Stimulated activated CD8-positive, alpha-beta memory T cell treated with anti-CD3 and anti-CD28 coated beads, Interleukin-7, amount 100 ng/mL, for 4 hours (primary cell): ENCODE results near the gene PARG.
"Not testable (repeated sequence)": the region's sequence is repeated elsewhere in the genome, so short reads cannot be mapped to it uniquely, and the experiment has no call there.

Source experiments
- DNase-seq, 2 donors: peaks; one replicate each; pipeline ENCODE4 v3.0.0-alpha.2; 2020; ENCODE audit warnings: low read depth in 2 of 2

The PARG gene

DNA sequence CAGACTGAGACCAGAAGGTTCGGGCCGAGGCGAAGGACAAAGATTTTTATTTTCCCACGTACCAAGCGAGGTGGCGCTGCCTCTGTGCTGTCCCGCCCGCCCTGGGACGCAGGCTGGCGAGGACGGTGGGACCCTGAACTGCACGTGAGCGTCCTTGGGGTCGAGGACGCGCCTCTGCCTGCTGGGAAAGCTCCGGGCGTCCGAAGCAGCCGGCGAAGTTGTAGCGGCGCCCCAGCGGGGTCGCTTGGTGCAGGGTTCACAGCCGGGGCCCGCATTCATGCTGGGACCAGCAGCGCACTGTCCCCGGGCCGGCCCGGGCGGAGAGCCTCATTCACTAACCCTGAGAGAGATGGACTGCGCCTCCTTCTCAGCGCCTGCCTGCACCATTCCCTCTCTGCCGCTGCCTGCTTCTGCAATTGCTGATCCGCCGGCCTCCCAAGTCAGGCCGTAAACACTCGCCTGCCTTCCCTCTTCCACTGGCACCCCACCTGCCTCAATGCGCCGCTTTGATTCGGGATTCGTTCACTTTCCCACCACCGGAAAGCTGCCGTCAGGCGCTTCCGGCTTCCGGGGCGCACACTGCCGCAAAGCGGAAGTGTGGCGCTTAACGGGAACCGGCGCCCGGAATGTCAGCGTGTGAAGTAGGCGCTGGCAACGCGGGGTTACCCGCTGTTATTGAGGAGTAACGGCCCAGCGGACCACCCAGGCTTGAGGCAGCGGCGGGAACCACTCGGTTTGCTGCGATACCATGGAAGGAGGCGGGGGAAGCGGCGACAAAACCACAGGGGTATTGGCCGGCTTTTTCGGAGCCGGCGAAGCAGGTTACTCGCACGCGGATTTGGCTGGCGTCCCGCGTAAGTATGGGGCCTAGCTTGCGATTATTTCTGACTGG is at the start of gene PARG, which contains the start of gene TIMM23B:
Gene PARG, minus strand, starts transcription at position 581 of the 892 bp plus-strand sequence. Its CDS starts 302 bp downstream, at position 279.
Gene TIMM23B, plus strand, starts transcription at position 607 of the 892 bp plus-strand sequence. Its CDS starts 142 bp downstream, at position 749.
- peak; percentile 61 to 73 for DNase-seq

DNA sequence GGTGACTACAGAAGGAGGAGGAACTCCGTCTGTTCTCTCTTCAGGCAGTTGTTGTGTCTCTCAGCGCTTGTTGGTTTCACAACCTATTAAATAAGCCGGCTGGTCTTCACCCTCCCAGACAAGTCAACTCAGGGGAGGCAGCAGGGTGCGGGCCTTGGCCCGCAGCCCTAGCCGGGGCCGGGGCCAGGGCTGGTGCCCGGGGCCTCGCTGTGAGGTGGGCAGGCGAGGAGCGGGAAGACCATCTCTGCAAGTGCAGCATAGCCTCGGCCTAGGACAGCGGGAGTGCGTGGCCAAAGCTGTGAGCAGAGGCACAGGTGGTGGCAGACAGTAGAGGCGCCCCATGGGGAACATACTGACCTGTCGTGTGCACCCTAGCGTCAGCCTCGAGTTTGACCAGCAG is 46.5 kb upstream of the PARG start, which contains the start of gene AGAP6:
Gene AGAP6, plus strand, starts transcription at position 31 of the 400 bp plus-strand sequence. Its CDS starts 310 bp downstream, at position 341.
- not testable (repeated sequence) for DNase-seq

- not testable (repeated sequence) for DNase-seq
Observed at GRCh38 chr10:49987207-49987606, 45.4 kb upstream of the PARG start.

DNA sequence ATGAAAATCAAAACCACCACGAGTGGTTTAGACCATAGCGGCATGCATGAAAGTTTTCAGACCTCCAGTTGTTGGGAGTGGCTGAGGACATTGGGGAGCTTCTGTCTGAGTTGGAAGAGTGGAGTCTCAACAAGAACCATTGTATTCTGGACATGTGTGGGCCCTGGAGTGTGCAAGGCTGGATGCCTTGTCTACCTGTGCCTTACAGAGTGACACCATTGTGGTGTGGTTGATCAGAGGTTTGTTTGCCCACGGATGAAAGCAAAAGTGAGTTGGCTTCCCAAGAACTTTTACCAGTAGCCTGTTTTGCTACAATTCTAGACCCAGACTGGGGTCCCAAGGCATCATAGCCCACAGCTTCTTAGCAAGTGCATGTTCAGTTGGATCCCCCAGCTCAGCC is 35.9 kb upstream of the PARG start:
- DNase-seq, result not testable (repeated sequence)

DNA sequence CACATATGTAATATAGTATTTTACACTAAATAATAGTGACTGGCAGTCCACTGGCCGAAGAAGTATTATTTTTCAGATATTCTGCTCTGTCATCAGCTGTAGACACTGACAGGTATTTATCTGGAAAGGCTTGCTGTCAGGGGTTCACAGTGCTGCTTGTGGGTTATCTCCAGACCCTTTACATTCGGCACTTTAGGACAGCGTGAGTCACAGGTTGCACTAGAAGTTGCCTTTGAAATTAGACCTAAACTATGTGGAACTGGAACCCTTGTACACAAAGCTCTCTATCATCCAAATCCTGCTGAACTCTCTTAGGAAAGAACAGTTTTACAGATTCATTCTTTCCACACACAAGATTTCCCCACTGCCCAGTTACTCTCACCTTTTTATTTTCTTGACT is 30.3 kb upstream of the PARG start:
- not testable (repeated sequence) for DNase-seq

GRCh38 chr10:49971466-49971865 is 29.6 kb upstream of the PARG start:
- DNase-seq, result not testable (repeated sequence)

- DNase-seq, result not testable (repeated sequence)
Observed at GRCh38 chr10:49970331-49970857, 28.6 kb upstream of the PARG start.

GRCh38 chr10:49953122-49953521 is 11.3 kb upstream of the PARG start:
- not testable (repeated sequence) for DNase-seq

DNA sequence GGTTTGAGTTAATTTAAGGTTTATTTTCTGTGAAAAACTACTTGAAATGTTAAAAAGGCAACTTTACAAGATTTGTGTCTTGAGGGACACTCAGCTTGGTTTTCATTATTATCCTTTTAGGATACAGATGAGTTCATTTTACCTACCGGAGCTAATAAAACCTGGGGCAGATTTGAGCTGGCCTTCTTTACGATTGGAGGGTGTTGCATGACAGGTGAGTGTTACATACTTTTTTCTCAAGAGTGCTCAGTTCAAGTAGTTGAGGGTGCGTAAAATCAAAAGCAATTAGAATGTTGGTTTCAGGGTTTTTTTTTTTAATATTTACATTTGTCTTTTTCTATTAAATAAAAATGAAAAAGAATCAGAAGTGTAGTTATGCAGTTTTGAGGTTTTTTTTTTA is 10.2 kb upstream of the PARG start:
- not testable (repeated sequence) for DNase-seq

- DNase-seq, result not testable (repeated sequence)
Observed at GRCh38 chr10:49948737-49949136, 6.9 kb upstream of the PARG start.

- DNase-seq, result not testable (repeated sequence)
Observed at GRCh38 chr10:49948142-49948541, 6.3 kb upstream of the PARG start.

DNA sequence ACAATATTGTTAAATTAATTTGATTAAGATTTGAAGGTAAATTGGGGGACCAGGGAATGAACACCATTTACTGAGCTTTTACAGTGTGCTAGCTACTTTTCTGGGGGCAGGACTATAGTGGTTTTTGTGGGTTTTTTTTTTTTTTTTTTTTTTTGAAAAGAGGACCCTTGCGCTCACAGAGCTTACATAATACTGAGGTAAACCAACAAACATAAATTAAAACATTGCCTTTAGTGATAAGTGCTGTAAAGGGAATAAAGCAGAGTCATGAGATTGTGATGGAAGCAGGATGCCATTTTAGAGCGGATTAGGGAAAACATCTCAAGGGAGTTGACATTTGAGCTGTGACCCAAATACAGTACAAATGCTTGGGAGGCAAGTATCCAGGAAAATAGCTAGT is 1.8 kb upstream of the PARG start:
- DNase-seq, result not testable (repeated sequence)

- not testable (repeated sequence) for DNase-seq
Observed at GRCh38 chr10:49942339-49942705, 495 bp upstream of the PARG start.

GRCh38 chr10:49931959-49932728 is 9.7 kb downstream of the PARG start:
- DNase-seq, result not testable (repeated sequence)

DNA sequence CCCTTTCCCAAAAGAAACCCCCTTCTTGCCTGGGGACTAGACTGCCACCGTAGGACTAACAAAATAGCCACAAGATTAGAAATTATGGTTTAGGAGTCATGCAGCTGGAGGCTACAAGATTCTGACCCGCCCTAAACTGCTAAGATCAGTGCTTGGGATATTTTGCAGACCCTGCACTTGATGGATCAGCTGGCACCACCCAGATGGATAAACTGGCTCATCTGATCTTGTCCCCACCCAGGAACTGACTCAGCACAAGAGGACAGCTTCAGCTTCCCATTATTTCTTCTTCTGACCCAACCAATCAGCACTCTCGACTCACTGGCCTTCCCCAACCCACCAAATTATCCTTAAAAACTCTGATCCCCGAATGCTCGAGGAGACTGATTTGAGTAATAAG is 10.6 kb downstream of the PARG start:
- DNase-seq, result not testable (repeated sequence)

GRCh38 chr10:49923572-49923971 is 18.3 kb downstream of the PARG start:
- DNase-seq, result not testable (repeated sequence)

DNA sequence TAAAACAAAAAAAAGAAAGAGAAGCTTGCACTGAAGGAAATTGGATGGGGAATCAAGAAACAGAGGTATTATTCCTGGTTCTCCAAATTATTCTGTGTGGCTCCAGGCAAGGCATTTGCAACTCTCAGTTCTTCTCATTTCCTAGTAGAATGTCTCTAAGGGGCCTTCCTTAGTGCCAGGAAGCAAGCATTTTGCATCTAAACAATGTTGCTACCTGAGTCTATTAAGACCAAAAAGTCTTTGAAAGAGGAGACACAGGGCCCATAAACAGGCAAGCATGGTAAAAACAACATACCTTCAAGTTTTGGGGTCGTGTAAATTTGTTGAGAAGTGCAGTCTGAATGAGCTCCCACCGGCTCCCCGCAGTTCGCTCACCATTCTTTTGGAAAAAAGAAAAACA is 19.8 kb downstream of the PARG start:
- DNase-seq, result not testable (repeated sequence)

DNA sequence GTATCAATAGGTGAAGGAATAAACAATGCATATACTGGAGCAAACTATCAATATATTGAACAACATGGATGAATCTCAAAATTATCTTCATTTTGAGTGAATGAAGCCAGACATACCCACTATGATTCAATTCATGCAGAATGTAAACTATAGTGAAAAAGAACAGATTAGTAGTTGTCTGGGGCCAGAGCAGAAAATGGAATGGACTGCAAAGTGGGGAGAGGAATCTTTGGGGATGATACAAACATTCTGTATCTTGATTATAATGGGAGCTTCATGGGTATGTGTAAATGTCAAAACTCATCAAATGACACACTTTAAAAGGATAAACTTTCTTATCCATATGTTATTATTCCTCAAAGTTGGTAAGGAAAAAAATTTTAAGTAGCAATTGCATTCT is 23.9 kb downstream of the PARG start:
- not testable (repeated sequence) for DNase-seq

- DNase-seq, result not testable (repeated sequence)
Observed at GRCh38 chr10:49916451-49916850, 25.4 kb downstream of the PARG start.

DNA sequence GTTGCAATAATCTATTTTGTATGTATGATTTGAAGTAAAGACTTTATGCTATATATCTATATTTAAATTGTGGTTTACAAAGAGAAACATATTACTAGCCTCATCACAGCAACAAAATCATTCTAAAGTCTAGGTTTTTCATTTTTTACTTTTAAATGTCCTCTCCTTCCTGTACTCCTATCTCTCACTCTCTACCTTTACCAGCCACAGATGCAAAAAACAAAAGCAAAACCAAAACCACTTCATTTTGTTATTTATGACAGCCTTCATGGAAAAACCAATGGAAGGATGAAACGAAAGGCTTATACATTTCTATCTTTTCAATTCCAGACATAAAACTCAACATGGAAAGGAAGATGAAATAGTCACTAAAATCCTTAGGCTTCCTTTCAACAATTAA is 31.5 kb downstream of the PARG start:
- DNase-seq, result not testable (repeated sequence)

- not testable (repeated sequence) for DNase-seq
Observed at GRCh38 chr10:49908290-49909080, 33.3 kb downstream of the PARG start.
